NOMO-1 treated with DMSO at 0.1 percent for 48 hours (cell line): ENCODE results near the gene SDK1.

ENCODE experiments used
- DNase-seq: peaks from one replicate; lab custom pipeline; 2025; ENCODE audit not compliant: unreplicated experiment; lab: John Stamatoyannopoulos, UW

The SDK1 gene, protein sequence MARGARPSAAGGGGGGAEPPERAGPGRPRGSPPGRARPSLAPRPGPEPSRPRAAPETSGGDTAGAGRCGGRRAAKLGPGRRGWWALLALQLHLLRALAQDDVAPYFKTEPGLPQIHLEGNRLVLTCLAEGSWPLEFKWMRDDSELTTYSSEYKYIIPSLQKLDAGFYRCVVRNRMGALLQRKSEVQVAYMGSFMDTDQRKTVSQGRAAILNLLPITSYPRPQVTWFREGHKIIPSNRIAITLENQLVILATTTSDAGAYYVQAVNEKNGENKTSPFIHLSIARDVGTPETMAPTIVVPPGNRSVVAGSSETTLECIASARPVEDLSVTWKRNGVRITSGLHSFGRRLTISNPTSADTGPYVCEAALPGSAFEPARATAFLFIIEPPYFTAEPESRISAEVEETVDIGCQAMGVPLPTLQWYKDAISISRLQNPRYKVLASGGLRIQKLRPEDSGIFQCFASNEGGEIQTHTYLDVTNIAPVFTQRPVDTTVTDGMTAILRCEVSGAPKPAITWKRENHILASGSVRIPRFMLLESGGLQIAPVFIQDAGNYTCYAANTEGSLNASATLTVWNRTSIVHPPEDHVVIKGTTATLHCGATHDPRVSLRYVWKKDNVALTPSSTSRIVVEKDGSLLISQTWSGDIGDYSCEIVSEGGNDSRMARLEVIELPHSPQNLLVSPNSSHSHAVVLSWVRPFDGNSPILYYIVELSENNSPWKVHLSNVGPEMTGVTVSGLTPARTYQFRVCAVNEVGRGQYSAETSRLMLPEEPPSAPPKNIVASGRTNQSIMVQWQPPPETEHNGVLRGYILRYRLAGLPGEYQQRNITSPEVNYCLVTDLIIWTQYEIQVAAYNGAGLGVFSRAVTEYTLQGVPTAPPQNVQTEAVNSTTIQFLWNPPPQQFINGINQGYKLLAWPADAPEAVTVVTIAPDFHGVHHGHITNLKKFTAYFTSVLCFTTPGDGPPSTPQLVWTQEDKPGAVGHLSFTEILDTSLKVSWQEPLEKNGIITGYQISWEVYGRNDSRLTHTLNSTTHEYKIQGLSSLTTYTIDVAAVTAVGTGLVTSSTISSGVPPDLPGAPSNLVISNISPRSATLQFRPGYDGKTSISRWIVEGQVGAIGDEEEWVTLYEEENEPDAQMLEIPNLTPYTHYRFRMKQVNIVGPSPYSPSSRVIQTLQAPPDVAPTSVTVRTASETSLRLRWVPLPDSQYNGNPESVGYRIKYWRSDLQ (N-terminal part only)

DNA sequence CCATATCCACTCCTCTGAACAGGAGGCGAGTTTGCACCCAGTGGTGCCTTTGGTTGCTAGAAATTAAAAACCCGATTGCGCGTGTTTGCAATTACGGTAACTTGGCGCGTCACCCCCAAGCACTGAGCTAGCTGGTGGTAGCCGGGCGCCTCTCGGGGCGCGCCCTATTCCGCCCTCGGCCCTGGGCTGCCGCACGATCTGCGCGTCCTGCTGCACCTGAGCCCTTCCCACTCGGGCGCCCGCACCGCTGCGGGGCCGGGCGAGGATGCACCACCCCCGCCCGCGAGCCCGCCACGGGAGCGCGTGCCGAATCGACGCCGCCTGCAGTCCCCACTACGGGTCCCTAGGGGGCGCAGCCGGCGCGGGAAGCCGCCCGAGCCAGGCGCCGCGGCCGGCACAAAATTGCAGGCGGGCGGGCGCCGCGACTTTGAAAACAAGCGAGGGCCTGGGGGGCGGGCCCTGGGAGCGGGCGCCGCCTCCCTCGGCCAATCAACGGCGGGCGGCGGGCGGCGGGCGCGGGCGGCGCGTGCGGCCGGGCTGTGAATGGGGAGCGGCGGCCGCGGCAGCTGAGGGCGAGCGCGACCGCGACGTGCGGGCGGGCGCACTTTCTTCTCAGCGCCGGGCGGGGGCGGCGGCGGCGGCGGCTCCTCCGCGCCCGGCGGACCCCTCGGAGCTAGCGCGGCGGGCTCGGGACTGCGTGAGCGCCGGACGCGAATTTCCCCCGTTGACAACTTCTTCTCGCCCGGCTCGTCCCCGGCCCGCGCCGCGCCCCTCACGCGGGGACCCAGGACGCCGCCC is at the start of gene SDK1:
Gene SDK1 (plus strand): TSS at position 602 of the 798 bp plus-strand sequence. CDS start 335 bp downstream, outside the sequence.
- peak; percentile 83 for DNase-seq

GRCh38 chr7:3254718-3255117 is 46.3 kb upstream of the SDK1 start:
- no peak for DNase-seq

- DNase-seq = no peak
Measured at GRCh38 chr7:3259711-3260400, 41.2 kb upstream of the SDK1 start.

DNA sequence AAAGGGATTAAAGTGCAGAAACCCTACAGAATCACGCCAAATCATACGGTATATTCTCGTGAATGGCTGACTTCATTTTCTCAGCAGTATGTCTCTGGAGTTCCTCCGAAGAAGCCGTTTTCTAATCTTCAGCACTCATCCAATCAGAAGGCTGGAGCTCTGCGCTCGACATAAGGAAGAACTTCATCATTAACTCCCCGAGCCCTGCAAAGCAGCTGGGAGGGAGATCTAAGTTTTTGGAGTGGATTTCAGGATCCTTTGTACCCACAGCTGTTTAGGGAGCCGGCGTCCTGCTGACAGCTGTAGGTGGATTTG is 40.7 kb upstream of the SDK1 start:
- no peak for DNase-seq

DNA sequence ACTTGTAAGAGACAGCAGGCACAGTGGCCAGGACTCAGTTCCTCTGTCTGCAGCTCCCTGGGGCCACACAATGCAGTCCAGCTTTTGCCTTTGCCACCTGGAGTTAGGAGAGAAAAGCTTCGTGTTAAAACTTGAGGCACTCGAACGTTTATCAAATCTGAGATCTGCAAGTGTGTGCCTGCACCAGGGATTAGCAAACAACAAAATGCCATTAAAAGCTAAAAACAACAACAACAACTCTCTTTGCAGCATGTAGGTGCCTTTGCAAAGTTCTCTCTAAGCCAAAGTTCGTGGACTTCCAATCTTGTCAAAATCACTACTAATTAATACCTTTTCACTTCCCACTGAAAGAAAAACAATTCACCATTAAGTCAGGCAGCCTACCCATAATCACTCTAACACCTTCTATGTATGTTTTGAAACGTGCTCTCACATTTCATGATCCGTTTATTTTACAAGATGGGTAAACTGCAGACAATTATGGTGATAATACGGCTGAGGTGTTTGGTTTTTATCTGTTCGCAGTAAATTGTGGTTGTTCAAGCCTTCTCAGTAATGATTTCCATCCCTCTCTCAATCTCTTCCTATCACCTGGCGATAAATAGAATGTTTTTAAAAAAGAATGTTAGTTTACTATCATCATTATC is 36.2 kb upstream of the SDK1 start:
- DNase-seq = no peak

DNA sequence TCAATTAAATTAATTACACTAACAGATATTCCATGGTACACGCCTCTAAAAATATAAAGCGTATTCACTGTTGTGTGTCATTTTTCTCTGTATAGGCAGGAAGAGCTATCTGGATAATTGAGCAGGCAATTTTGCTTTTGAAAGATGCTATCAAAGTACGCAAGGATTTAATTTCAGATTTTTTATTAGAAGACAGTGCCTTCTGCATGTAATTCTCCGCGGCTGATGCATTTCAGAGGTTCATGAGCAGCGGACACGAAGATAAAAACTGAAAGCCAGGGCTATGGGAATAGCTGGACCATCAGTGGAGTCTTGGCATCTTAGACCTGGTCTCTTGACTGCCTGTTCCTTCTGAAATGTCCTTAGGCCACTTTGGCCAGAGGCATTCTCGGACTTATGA is 35.7 kb upstream of the SDK1 start:
- DNase-seq = no peak

GRCh38 chr7:3266240-3266639 is 34.8 kb upstream of the SDK1 start:
- DNase-seq = no peak

DNA sequence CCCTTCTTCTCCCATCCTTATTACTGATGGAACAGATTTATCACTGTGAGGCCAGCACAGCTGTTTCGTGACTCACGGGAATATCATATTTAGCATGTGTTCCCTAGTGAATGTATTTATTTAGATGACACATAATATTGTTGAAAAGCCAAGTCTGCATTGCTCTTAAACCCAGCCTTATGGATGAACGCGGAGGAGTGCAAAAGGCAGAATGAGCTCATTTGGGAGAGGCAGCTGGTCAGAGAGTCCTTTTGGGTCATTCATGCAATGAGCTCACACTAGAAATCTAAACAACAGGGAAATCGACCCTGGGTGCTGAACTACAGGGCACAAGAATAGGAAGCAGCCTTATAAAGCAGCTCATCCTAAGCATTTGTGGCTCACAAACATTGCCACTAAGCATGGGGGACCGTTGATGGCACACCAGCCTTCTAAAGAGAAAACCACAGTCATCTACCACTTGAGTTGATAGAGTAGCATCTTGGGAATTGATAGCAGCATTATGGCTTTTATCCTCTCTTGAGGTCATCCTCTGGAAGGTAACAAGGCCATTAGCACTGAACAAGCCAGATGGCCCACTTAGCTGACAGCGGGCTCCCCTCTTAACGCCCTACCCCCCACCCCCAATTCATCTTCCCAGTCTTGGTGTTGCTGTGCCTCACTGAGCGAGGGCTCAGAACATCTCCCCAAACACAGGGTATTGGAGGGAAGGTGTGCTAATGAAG is 32.9 kb upstream of the SDK1 start:
- no peak for DNase-seq

DNA sequence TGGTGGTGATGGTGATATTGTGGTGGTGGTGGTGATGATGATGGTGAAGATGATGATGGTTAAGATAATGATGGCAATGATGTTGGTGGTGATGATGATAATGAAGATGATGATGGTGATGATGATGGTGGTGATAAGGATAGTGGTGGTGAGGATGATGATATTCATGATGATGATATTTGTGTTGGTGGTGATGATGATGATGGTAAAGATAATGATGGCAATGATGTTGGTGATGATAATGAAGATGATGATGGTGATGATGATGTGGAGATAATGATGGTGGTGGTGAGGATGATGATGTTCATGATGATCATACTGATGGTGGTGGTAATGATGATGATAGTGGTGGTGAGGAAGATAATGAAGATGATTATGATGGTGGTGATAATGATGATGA is 30.7 kb upstream of the SDK1 start:
- DNase-seq = no peak

DNA sequence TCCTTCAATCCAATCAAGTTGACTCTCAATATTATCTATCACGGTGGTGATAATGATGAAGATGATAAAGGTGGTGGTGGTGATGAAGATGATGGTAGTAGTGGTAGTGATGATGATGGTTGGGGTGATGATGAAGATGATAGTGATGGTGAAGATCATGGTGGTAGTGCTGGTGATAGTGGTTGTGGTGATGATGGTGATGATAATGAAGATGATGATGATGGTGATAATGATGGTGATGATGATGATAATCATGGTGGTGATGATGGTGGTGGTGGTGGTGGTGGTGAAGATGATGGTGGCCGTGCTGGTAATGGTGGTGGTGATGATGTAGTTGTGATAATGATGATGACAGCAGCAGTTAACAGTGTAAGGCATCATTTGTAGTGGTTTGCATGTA is 29.8 kb upstream of the SDK1 start:
- DNase-seq = no peak

- no peak for DNase-seq
Measured at GRCh38 chr7:3272691-3273141, 28.3 kb upstream of the SDK1 start.

DNA sequence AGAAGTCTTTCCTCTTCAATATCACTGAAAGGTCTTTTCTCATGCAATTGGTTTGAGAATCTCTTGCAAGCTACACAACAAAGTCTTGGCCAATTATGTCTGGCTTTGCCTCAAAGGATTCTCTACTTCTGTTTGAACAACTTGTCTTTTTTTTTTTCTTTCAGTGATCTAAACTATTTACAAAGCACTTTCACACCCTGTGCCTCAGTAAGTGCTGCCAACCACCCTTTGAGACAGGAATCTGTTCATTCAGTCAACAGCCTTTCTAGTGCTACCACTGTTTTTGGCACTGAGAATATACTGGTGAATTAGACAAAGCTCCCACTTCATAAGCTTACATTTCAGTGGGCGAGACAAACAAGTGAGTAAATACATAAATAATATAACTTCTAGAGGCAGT is 26.9 kb upstream of the SDK1 start:
- no peak for DNase-seq

- no peak for DNase-seq
Measured at GRCh38 chr7:3277604-3278572, 23.2 kb upstream of the SDK1 start.

DNA sequence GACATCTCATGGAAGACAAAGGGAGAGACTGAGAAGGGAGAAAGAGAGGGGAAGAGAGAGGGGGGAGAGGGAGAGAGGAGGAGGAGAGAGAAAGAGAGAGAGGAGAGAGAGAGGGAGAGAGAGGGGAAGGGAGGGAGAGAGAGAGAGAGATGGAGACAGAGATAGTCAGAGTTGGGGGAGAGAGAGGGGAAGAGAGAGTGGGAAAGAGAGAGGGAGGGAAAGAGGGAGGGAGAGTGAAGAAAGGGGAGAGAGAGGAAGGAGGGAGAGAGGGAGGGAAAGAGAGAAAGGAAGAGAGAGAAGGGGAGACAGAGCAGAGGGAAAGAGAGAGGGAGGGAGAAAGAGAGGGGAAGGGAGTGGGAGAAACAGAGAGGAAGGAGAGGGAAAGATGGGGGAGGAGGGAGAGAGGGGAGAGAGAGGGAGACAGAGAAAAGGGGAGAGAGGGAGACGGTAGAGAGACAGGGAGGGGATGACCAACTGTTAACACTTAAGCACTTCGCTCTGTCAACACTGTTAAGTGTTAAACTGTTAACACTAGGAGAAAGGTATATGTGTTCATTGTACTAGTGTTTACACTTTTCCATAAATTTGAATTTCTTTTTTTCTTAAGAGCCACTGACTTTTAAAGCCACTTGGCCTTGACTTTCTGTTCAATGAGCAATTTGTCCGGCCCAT is 21.8 kb upstream of the SDK1 start:
- no peak for DNase-seq

- no peak for DNase-seq
Measured at GRCh38 chr7:3280445-3280844, 20.6 kb upstream of the SDK1 start.

GRCh38 chr7:3280946-3281656 is 20.0 kb upstream of the SDK1 start:
- no peak for DNase-seq

DNA sequence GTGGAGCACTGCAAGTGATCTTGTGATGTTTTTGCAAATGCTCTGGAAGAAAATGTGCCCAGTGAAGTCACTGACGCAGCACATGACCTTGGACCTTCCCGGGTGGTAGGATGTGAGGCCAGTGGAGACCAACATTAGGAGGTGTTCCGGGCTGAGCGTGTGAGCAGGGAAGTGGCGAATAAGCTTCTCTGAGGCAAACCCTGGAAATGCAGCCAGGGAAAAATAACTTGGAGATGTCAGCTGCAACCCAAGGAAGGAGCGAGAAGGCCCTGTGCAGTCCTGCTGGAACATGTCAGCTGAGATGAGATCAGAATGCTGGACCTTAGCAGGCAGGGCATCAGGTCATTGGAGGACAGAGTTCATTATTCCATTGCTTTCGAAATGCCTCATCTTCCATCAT is 18.6 kb upstream of the SDK1 start:
- DNase-seq = no peak
